Ovary (tissue), 9 donors: ENCODE data around the gene RNF145. TPM values are rescaled to one million over a fixed set of nuclear protein-coding genes. Genes with fewer than 3 reads are reported as not detected.

Experiments
- DNase-seq, 5 donors: peaks; one replicate each; pipeline ENCODE4 v3.0.0-alpha.2; 2019 to 2020
- H3K27ac ChIP-seq, 2 donors: fragments of 200-600 bp; one replicate each; pipeline versions ENCODE4 v1.5.1 to v1.8.0; 2019 to 2022
- H3K27me3 ChIP-seq: fragments of 200-600 bp; one replicate; pipeline ENCODE4 v1.8.0; 2022
- H3K36me3 ChIP-seq: fragments of 200-600 bp; sonication (generic); one replicate; pipeline ENCODE4 v1.5.1; 2019
- H3K4me1 ChIP-seq: one replicate; pipeline ENCODE4 v1.8.1; 2013; ENCODE audit warnings: mild to moderate bottlenecking, moderate library complexity; ENCODE audit not compliant: insufficient read depth
- H3K4me3 ChIP-seq: fragments of 200-600 bp; sonication (generic); one replicate; pipeline ENCODE4 v1.5.1; 2017
- H3K9me3 ChIP-seq, 2 donors: fragments of 200-600 bp in 1 of 2; sonication (generic) in 1 of 2; one replicate each; pipeline versions ENCODE4 v1.5.1 to v1.8.1; 2013 to 2019; ENCODE audit warnings: mild to moderate bottlenecking in 1 of 2, moderate library complexity in 1 of 2
- CTCF ChIP-seq, 3 donors: fragments of 450-650 bp in 2 of 3; fragments of 200-600 bp in 1 of 3; IDR thresholded peaks; one replicate each; pipeline versions ENCODE4 v1.5.1 to v1.8.0; 2016 to 2022; ENCODE audit warnings: antibody characterized with exemption in 3 of 3, mild to moderate bottlenecking in 1 of 3
- EP300 ChIP-seq: sonication (generic); formaldehyde crosslinking; IDR thresholded peaks from one replicate; pipeline ENCODE4 v1.6.1; 2017; ENCODE audit warnings: antibody characterized with exemption
- POLR2A ChIP-seq: fragments of 450-650 bp; IDR thresholded peaks from one replicate; pipeline ENCODE4 v1.6.1; 2017; ENCODE audit warnings: antibody characterized with exemption, mild to moderate bottlenecking, moderate library complexity
- WGBS, 3 donors: extraction: QIAGEN DNeasy Blood & Tissue Kit in 1 of 3; methylation state at CpG; one replicate each; pipeline versions ENCODE4 v1.1.5 to v1.1.7; 2013 to 2017; 5-methylcytosine and 5-hydroxymethylcytosine counted together
- intact Hi-C, 4 donors: fragments of 100-400 bp; cut with DNase I; formaldehyde crosslinking; loops; one replicate each; pipeline versions ENCODE4 v1.11.0 to v1.15.1; 2022 to 2023
- polyA plus RNA-seq, 2 donors: library from polyadenylated mRNA; stranded (reverse); fragments of 200-250 nt in 1 of 2; fragments of 350-450 nt in 1 of 2; fragmentation: Illumina TruSeq in 1 of 2; extraction: RNeasy Lipid Tissue Mini Kit (QIAGEN cat#74804) in 1 of 2; gene quantifications; one replicate each; pipeline ENCODE4 v1.2.3, GENCODE V29; 2013 to 2014
- total RNA-seq, 7 donors: library from RNA; depleted of rRNA in 2 of 7; stranded (reverse); fragments of >200 nt in 2 of 7; fragmentation: NEBNext Ultra II Directional in 3 of 7; extraction: Animal tissue kit (Norgen Biotek cat#: 25700) in 3 of 7; gene quantifications; one replicate each; pipeline versions ENCODE4 v1.1.0 to v1.2.4, GENCODE V29; 2016 to 2023
- donor health status: DM: no; HTN: no; CAD: no; lungs with moderate emphysema.
- donor health status: DM: no; HTN: no; CAD: no.
- donor health status: Bipolar disorder and iron deficiency.
- donor health status: DM: yes; HTN: yes; CAD: no.
- donor health status: DM: no; HTN: no; CAD: no.
- donor health status: DM: yes; HTN: yes; CAD: no.

RNF145 gene
- total and polyA plus RNA-seq, 9 donors, result 39.0 to 66.4 (median 53.4) TPM

GRCh38 chr5:159130871-159131270 is 78.5 kb downstream of the RNF145 start:
- Histone ChIP-seq H3K27me3 (no peaks in the 10 kb centered on the region), H3K9me3 (no peaks in the 10 kb centered on the region), H3K36me3 (no peaks in the 10 kb centered on the region), H3K27ac (no peak overlapping the region), H3K4me1 (no peaks in the 10 kb centered on the region), H3K4me3 (no peak overlapping the region)
- WGBS, 3 donors, result 84 to 88% (median 87%) methylated on average over 3 of the region's 3 CpGs
- TF ChIP-seq CTCF (IDR thresholded peaks at IDR 0.05), result no peak
- no peak for TF ChIP-seq POLR2A
- TF ChIP-seq EP300, result no peak
- no peak for DNase-seq
- intact Hi-C loops, result loop anchor here in 2 of 4 donors (5.0 kb wide), 1 partner anchor 1369 kb away; no protein-coding TSS in a partner anchor

- no peak for DNase-seq
- H3K4me3 ChIP-seq, result no peak overlapping the region
- no peak for TF ChIP-seq POLR2A
- no peak for TF ChIP-seq EP300
- no peak for TF ChIP-seq CTCF (IDR thresholded peaks at IDR 0.05)
- no peak overlapping the region for H3K27ac ChIP-seq
- WGBS, 3 donors, result 90 to 95% (median 92%) methylated on average over 6 of the region's 6 CpGs
- no peaks in the 10 kb centered on the region for H3K4me1 ChIP-seq
- no peaks in the 10 kb centered on the region for H3K9me3 ChIP-seq
- no peaks in the 10 kb centered on the region for H3K36me3 ChIP-seq
- no peaks in the 10 kb centered on the region for H3K27me3 ChIP-seq
- intact Hi-C loops, result no loop called here
These were observed 81.2 kb downstream of the RNF145 start for GRCh38 chr5:159128070-159128541.

GRCh38 chr5:159123700-159124099 is 85.7 kb downstream of the RNF145 start:
- H3K4me3 ChIP-seq, result no peak overlapping the region
- H3K27me3 ChIP-seq, result no peaks in the 10 kb centered on the region
- 87 to 92% (median 88%) methylated on average over 3 of the region's 3 CpGs for WGBS, 3 donors
- TF ChIP-seq CTCF (IDR thresholded peaks at IDR 0.05), result no peak
- TF ChIP-seq POLR2A, result no peak
- no peak for TF ChIP-seq EP300
- no peaks in the 10 kb centered on the region for H3K9me3 ChIP-seq
- intact Hi-C loops, result no loop called here
- H3K4me1 ChIP-seq, result no peaks in the 10 kb centered on the region
- no peak for DNase-seq
- H3K27ac ChIP-seq, result no peak overlapping the region
- no peaks in the 10 kb centered on the region for H3K36me3 ChIP-seq

GRCh38 chr5:159123189-159123588 is 86.2 kb downstream of the RNF145 start:
- WGBS, 3 donors, result 59 to 65% (median 64%) methylated on average over 2 of the region's 2 CpGs
- intact Hi-C loops, result no loop called here
- H3K27me3 ChIP-seq, result no peaks in the 10 kb centered on the region

GRCh38 chr5:159121061-159121460 is 88.3 kb downstream of the RNF145 start:
- no peaks in the 10 kb centered on the region for H3K4me1 ChIP-seq
- DNase-seq, result no peak
- no peak overlapping the region for H3K4me3 ChIP-seq
- intact Hi-C loops, result no loop called here
- no peak for TF ChIP-seq EP300
- no peak for TF ChIP-seq CTCF (IDR thresholded peaks at IDR 0.05)
- TF ChIP-seq POLR2A, result no peak
- H3K27ac ChIP-seq, result no peak overlapping the region
- WGBS, 3 donors, result 87 to 94% (median 92%) methylated on average over 3 of the region's 3 CpGs
- H3K36me3 ChIP-seq, result no peaks in the 10 kb centered on the region
- no peaks in the 10 kb centered on the region for H3K27me3 ChIP-seq
- H3K9me3 ChIP-seq, result no peaks in the 10 kb centered on the region

More at GRCh38 chr5:159123189-159123588, 86.2 kb downstream of the RNF145 start:
- Histone ChIP-seq H3K4me3 (no peak overlapping the region), H3K27ac (no peak overlapping the region), H3K4me1 (no peaks in the 10 kb centered on the region), H3K36me3 (no peaks in the 10 kb centered on the region), H3K9me3 (no peaks in the 10 kb centered on the region)
- no peak for DNase-seq
- TF ChIP-seq EP300, result no peak
